GM18526 (cell line): Measurements from ENCODE around the gene DAP.

Source experiments
- POLR2A ChIP-seq: IDR thresholded peaks from 3 replicates; pipeline ENCODE4 v1.6.1; 2011; ENCODE audit not compliant: insufficient read length; ENCODE audit errors: extremely low read depth

The DAP gene

GRCh38 chr5:10731913-10732312 is 29.1 kb downstream of the DAP start:
- TF ChIP-seq POLR2A = no peak

- TF ChIP-seq POLR2A = no peak
Observed at GRCh38 chr5:10730043-10730351, 31.0 kb downstream of the DAP start.

- TF ChIP-seq POLR2A = no peak
Observed at GRCh38 chr5:10729320-10730042, 31.6 kb downstream of the DAP start.

GRCh38 chr5:10728679-10729078 is 32.4 kb downstream of the DAP start:
- no peak for TF ChIP-seq POLR2A

- TF ChIP-seq POLR2A = no peak
Observed at GRCh38 chr5:10727861-10728260, 33.2 kb downstream of the DAP start.

DNA sequence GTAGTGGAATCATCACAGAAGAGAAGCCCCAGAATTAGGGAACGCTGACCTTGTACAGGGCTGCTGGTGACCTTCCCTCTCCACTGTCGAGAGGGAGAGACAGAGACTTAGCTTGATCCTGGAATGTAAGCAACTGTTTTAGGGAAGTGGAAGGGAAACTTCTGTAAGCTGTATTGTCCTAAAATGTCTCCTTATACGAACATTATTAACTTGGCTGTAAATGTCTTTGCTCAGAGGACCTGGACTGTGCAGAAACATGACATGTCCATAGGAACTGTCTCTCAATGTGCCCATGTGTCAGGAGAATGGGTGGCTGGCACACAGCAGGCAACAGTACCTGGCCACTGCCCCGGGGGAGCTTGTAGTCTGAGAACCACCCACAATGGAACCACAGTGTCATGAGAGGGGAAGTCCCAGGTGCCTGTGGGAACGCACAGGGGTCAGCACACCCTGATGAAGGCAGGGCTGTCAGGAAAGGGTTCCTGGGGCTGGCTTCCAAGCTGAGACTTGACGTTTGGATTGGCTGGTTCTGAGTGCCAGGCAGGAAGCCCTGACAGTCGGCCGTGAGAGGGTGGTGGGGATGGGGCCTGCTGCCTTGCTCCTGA is 34.0 kb downstream of the DAP start:
- no peak for TF ChIP-seq POLR2A

DNA sequence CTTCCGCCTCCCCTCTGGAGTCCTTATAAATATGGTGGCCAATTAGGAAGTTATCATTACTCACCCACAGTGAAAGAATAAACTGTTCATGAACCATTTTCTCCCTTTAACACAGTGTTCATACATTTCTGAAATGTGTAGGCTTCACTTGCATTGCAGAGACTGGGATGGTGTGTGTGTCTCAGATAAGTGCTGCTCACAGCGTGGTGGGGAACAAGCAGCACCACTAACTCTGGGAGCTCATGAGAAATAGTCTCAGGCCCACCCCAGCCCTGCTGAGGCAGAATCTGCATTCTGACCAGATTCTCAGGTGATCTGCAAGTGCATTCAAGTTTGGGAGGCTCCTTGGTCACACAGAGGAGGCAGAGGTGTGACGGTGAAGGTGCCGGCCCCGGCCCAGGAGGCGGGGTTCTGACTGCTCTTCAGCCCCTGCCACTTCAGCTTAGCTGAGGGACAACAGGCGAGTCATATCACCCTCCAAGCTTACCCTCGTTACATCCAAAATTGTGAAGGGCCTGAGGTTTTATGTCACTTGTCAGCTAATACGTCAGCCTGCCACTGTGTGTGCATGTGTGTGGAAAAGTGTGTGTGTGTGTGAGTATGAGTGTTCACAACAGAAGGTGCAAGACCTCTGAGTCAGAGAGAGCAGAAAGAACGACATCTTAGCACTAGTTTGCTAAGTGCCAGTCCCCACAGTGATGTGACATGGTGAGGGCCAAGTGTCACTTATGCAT is 34.7 kb downstream of the DAP start:
- no peak for TF ChIP-seq POLR2A

GRCh38 chr5:10725636-10726035 is 35.4 kb downstream of the DAP start:
- TF ChIP-seq POLR2A = no peak

DNA sequence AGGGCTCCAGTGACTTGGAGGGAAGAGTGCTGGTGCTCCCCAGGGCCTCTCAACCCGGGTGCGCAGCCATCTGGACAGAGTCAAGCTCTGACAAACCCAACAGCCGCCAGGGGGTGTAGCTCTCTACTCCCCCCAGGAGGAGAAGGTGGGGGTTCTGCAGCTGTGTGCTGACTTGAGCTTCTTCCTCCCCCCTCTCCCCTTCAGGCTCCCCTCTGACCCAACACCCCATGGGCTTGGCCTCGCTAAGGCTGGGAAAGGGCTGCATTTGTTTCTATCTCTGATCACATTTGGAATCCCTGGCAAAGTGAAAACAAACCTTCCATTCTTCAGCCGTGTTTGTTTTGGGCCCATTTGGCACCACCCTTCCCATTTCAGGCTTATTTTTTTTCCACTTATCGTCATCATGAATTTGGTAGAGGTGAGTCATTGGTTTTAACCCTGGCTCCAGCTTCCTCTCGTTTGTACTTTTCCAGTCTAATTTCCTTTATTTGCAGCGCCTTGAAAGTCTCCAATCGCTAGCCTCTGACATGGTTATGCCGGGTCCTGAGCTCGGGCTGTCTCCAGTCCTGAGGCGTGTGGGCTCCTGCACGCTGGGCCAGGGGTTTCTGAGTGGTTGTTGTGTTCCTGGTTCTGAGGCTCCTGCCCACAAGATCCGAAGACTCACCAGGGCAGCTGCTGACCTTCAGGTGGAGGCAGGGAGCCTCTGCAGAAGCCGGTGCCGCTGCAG is 36.1 kb downstream of the DAP start:
- TF ChIP-seq POLR2A = no peak

DNA sequence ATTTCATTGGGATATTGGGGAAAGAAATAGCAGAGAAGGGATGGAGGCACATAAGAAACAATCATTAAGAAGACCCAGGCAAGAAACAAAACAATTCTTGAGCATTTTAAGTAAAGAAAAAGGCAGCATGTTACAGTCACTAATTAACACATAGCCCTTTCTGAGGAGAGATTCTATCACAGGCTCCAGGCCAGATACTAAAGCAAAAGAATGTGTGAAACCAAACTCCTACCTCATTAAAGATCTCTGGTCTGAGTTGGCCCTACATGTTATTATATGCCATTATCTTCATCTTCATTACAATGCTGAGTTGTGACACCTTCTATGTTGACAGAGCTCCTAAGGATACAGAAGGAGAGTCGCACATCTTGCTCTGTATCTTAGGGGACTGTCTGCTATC is 37.5 kb downstream of the DAP start:
- TF ChIP-seq POLR2A = no peak

- TF ChIP-seq POLR2A = no peak
Observed at GRCh38 chr5:10719965-10720364, 41.1 kb downstream of the DAP start.

- TF ChIP-seq POLR2A = no peak
Observed at GRCh38 chr5:10715605-10716290, 45.3 kb downstream of the DAP start.

- TF ChIP-seq POLR2A = no peak
Observed at GRCh38 chr5:10712574-10713366, 48.3 kb downstream of the DAP start.

DNA sequence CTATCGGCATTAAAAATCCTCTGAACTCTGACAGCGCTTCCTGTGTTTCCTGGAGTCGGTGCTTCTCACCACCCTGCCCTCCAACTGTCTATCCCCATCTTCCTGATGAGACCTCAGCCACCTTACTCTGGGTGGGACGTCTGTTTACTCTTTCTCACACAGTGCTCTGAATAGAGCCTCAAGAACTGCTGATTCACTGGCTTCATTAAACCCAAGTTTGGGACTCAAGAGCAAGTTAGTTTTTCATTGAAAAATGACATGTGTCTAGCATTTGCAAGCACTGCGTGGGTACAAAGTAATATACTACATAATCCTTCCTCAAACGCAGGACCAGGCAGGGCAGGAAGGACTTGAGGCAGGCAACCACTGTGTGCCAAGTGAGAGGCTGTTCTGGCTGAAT is 49.5 kb downstream of the DAP start:
- TF ChIP-seq POLR2A = no peak
